ENCODE data around the gene ARHGEF4. TPM values are rescaled to one million over a fixed set of nuclear protein-coding genes. Genes with fewer than 3 reads are reported as not detected.

The ARHGEF4 gene
- total RNA-seq, 1 donor from 2014 or later = 74.8 TPM

- Histone ChIP-seq H3K27me3 (ENCODE audit: control insufficient read depth, insufficient read depth, low read length) (no peaks in the 10 kb centered on the region), H3K4me3 (ENCODE audit: low read depth, low read length) (no peak overlapping the region), H3K36me3 (ENCODE audit: control insufficient read depth, insufficient read depth, low read length) (peaks cover 13% of the 10 kb centered on the region)
- DNase-seq (ENCODE audit: low read depth) (no peak), FAIRE-seq (no peak)
- TF ChIP-seq, protein P1, sequence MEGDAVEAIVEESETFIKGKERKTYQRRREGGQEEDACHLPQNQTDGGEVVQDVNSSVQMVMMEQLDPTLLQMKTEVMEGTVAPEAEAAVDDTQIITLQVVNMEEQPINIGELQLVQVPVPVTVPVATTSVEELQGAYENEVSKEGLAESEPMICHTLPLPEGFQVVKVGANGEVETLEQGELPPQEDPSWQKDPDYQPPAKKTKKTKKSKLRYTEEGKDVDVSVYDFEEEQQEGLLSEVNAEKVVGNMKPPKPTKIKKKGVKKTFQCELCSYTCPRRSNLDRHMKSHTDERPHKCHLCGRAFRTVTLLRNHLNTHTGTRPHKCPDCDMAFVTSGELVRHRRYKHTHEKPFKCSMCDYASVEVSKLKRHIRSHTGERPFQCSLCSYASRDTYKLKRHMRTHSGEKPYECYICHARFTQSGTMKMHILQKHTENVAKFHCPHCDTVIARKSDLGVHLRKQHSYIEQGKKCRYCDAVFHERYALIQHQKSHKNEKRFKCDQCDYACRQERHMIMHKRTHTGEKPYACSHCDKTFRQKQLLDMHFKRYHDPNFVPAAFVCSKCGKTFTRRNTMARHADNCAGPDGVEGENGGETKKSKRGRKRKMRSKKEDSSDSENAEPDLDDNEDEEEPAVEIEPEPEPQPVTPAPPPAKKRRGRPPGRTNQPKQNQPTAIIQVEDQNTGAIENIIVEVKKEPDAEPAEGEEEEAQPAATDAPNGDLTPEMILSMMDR (IDR thresholded peaks at IDR 0.05; ENCODE audit: insufficient read depth, low read length, severe bottlenecking) = no peak
Measured at GRCh38 chr2:131029812-131030211, 193.1 kb downstream of the ARHGEF4 start.

DNA sequence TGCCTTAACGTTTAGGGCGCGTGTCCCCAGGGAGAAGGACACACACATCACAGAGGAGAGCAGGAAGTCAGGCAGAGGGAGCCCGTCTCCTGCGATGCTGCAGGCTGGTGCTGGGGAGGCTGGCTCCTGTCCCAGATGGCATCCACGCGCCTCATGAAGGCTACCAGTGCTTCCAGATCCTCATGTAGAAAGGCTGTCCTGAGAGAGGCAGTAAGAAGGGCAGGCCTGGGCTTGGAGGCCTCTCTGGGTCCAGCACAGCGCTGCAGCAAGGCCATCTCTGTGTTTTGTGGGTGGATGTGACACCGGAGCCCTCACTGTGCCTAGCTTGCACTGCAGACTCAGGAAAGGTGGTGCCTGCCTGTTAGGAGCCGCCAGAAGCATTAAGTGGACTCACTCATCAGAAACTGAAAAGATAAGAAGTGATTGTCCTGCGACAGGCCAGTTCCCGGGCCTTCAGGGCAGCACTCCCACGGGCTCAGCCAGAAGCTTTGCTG lies 193.8 kb downstream of the ARHGEF4 start:
- TF ChIP-seq, protein P1 (IDR thresholded peaks at IDR 0.05; ENCODE audit: insufficient read depth, low read length, severe bottlenecking) = no peak
- DNase-seq (ENCODE audit: low read depth) = no peak
- FAIRE-seq = no peak
- H3K36me3 ChIP-seq (ENCODE audit: control insufficient read depth, insufficient read depth, low read length) = peaks cover 13% of the 10 kb centered on the region
- H3K27me3 ChIP-seq (ENCODE audit: control insufficient read depth, insufficient read depth, low read length) = no peaks in the 10 kb centered on the region
- H3K4me3 ChIP-seq (ENCODE audit: low read depth, low read length) = no peak overlapping the region

GRCh38 chr2:131031431-131031841 lies 194.7 kb downstream of the ARHGEF4 start:
- H3K27me3 ChIP-seq (ENCODE audit: control insufficient read depth, insufficient read depth, low read length) = no peaks in the 10 kb centered on the region

DNA sequence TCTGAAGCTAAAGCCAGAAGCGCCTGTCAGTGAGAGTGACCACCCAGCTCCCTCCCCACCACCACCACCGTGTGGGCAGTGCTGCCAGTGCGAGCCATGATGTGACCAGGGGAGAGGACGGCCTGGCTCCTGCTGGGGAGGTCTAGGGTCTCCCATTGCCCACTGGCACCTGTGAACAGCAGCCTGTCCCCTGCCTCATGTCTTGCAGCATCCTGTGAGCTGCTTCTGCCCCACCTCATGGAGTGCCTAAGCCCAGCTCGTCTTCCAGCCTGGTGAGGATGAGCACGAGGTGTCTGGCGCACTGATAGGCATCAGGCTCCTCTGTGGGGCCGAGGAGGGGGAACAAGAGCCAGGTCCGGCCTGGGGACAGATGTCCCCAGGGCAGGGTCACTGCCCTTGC lies 195.2 kb downstream of the ARHGEF4 start:
- FAIRE-seq = no peak
- Histone ChIP-seq H3K4me3 (ENCODE audit: low read depth, low read length) (no peak overlapping the region), H3K36me3 (ENCODE audit: control insufficient read depth, insufficient read depth, low read length) (peaks cover 12% of the 10 kb centered on the region), H3K27me3 (ENCODE audit: control insufficient read depth, insufficient read depth, low read length) (no peaks in the 10 kb centered on the region)
- DNase-seq (ENCODE audit: low read depth) = no peak
- TF ChIP-seq, protein P1 (IDR thresholded peaks at IDR 0.05; ENCODE audit: insufficient read depth, low read length, severe bottlenecking) = no peak

More at GRCh38 chr2:131031431-131031841, 194.7 kb downstream of the ARHGEF4 start:
- H3K4me3 ChIP-seq (ENCODE audit: low read depth, low read length) = no peak overlapping the region
- DNase-seq (ENCODE audit: low read depth) (no peak), FAIRE-seq (no peak)
- H3K36me3 ChIP-seq (ENCODE audit: control insufficient read depth, insufficient read depth, low read length) = peaks cover 13% of the 10 kb centered on the region
- TF ChIP-seq, protein P1 (IDR thresholded peaks at IDR 0.05; ENCODE audit: insufficient read depth, low read length, severe bottlenecking) = no peak

GRCh38 chr2:131032393-131032836 lies 195.7 kb downstream of the ARHGEF4 start:
- Histone ChIP-seq H3K36me3 (ENCODE audit: control insufficient read depth, insufficient read depth, low read length) (peaks cover 12% of the 10 kb centered on the region), H3K4me3 (ENCODE audit: low read depth, low read length) (no peak overlapping the region), H3K27me3 (ENCODE audit: control insufficient read depth, insufficient read depth, low read length) (no peaks in the 10 kb centered on the region)
- FAIRE-seq (no peak), DNase-seq (ENCODE audit: low read depth) (no peak)
- TF ChIP-seq, protein P1 (IDR thresholded peaks at IDR 0.05; ENCODE audit: insufficient read depth, low read length, severe bottlenecking) = no peak

DNA sequence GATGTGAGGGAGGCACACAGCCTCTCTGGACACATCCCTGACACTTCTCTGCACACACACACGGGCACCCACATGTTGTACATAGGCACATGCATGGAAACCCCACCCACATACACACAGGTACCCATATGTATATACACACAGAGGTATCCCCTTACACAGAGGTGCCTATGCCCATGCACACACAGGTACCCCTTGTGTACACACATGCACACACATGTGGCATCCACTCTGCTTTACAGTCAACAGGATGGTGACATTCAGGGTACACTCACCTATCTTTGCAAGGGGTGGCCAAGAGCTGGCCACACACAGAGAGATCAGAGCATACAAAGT lies 197.0 kb downstream of the ARHGEF4 start:
- H3K36me3 ChIP-seq (ENCODE audit: control insufficient read depth, insufficient read depth, low read length) = peaks cover 4% of the 10 kb centered on the region
- FAIRE-seq (no peak), DNase-seq (ENCODE audit: low read depth) (no peak)
- no peak overlapping the region for H3K4me3 ChIP-seq (ENCODE audit: low read depth, low read length)
- TF ChIP-seq, protein P1 (IDR thresholded peaks at IDR 0.05; ENCODE audit: insufficient read depth, low read length, severe bottlenecking) = no peak
- H3K27me3 ChIP-seq (ENCODE audit: control insufficient read depth, insufficient read depth, low read length) = no peaks in the 10 kb centered on the region
